ENCODE measurements around the gene LSM3. TPM values are rescaled to one million over a fixed set of nuclear protein-coding genes. Genes with fewer than 3 reads are reported as not detected.
A peak's percentile ranks its signal among the peaks of the same experiment; 100 is the strongest.

The LSM3 gene
- total RNA-seq, 5 donors from 2014 or later (not counting 1 experiment from before 2014, with no cell fraction given), result 6.7 to 8.4 (median 7.3) TPM

- peak overlapping the region in 1 of 2 donors; percentile 64 for H3K27ac Mint-ChIP-seq
- POLR2A ChIA-PET, result interaction anchor here in 1 of 2 donors (0.5 to 0.6 kb wide), 2 partner anchors 191 to 955 kb away, joined by 3 to 6 read pairs; no protein-coding TSS in a partner anchor
- no peaks in the 10 kb centered on the region for H3K9me3 Mint-ChIP-seq
These were observed 25.0 kb downstream of the LSM3 start for GRCh38 chr3:14203521-14204079.

DNA sequence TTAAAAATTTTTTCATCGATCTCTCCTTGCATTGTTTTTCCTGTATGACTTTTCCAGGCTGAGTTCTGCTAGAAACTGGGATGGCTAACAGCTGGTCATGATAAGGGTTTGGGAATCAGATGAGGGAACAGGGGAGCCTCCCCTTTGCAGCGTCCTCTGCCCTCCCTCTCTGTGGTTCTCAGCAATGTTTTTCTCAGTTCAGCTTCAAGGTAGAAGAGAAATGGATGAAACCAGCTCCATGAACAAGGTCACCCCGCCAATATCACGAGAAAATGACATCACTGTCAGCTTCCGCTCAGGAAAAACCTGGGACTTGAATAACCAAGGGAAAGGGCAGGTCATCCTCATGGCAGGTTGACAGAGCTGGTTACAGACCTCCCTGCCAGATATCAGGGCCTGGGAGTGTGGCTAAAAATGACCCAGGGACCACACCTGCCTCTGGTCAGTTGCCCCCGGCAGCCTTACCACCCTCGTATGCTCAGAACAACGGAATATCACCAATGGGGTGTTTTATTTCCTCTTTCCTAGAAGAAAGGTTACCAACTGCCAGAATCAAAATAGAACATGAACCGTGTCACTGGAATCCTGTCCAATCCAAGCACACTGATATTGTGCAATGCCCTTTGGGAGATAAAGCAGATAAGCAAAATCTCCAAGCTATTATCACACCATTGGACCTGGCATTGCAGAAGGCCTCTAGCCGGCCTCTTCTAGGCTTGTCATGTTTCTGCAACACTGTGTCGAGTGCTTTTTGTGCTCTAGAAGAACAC, 26.1 kb downstream of the LSM3 start:
- DNase-seq, result no peak
- H3K4me3 Mint-ChIP-seq, result no peak overlapping the region
- Histone ChIP-seq H3K9me3 (no peaks in the 10 kb centered on the region), H3K27ac (ENCODE audit: low read length) (no peak overlapping the region), H3K4me1 (ENCODE audit: control insufficient read depth in 1 of 2, extremely low read depth in 1 of 2, insufficient read depth in 2 of 2, low read length in 2 of 2) (peaks cover 0 to 7% of the 10 kb centered on the region in 2 experiments), H3K4me3 (ENCODE audit: control insufficient read depth in 1 of 2, extremely low read depth in 1 of 2, low read length in 1 of 2) (no peak overlapping the region), H3K27me3 (replicated peaks in 1 of 2; ENCODE audit: control insufficient read depth in 2 of 2, extremely low read depth in 1 of 2, insufficient read depth in 2 of 2, low read length in 1 of 2) (no peaks in the 10 kb centered on the region), H3K36me3 (ENCODE audit: control insufficient read depth in 2 of 2, extremely low read depth in 1 of 2, insufficient read depth in 1 of 2, low read length in 1 of 2) (peaks cover 0 to 9% of the 10 kb centered on the region in 2 donors)
- peaks cover 4 to 5% (median 5%) of the 10 kb centered on the region in 3 donors for H3K4me1 Mint-ChIP-seq
- H3K9me3 Mint-ChIP-seq, result no peaks in the 10 kb centered on the region
- no peak for ATAC-seq (replicated peaks in 1 of 4)
- WGBS (ENCODE audit: insufficient coverage), result 73% methylated on average over 8 of the region's 11 CpGs
- CTCF ChIA-PET, result interaction anchor here (1.3 to 2.1 kb wide), 5 partner anchors 9 to 716 kb away, joined by 3 to 15 read pairs (median 5); no protein-coding TSS in a partner anchor
- H3K36me3 Mint-ChIP-seq, result peaks cover 5% of the 10 kb centered on the region
- no peak overlapping the region for H3K27ac Mint-ChIP-seq
- H3K27me3 Mint-ChIP-seq, result no peaks in the 10 kb centered on the region
- POLR2A ChIA-PET, result no interaction called here

More at GRCh38 chr3:14203521-14204079, 25.0 kb downstream of the LSM3 start:
- Mint-ChIP-seq H3K4me3 (no peak overlapping the region), H3K36me3 (peaks cover 16% of the 10 kb centered on the region), H3K27me3 (no peaks in the 10 kb centered on the region), H3K4me1 (peaks cover 4 to 5% (median 5%) of the 10 kb centered on the region in 3 donors)
- peak; percentile 44 to 69 (median 55) for ATAC-seq (replicated peaks in 1 of 4)
- Histone ChIP-seq H3K27ac (ENCODE audit: low read length) (no peak overlapping the region), H3K9me3 (no peaks in the 10 kb centered on the region), H3K4me3 (ENCODE audit: control insufficient read depth in 1 of 2, extremely low read depth in 1 of 2, low read length in 1 of 2) (no peak overlapping the region), H3K27me3 (replicated peaks in 1 of 2; ENCODE audit: control insufficient read depth in 2 of 2, extremely low read depth in 1 of 2, insufficient read depth in 2 of 2, low read length in 1 of 2) (no peaks in the 10 kb centered on the region), H3K4me1 (ENCODE audit: control insufficient read depth in 1 of 2, extremely low read depth in 1 of 2, insufficient read depth in 2 of 2, low read length in 2 of 2) (peaks cover 0 to 7% of the 10 kb centered on the region in 2 experiments), H3K36me3 (ENCODE audit: control insufficient read depth in 2 of 2, extremely low read depth in 1 of 2, insufficient read depth in 1 of 2, low read length in 1 of 2) (peaks cover 0 to 13% of the 10 kb centered on the region in 2 donors)
- CTCF ChIA-PET, result interaction anchor here (0.6 to 2.1 kb wide), 17 partner anchors 8 to 718 kb away, joined by 3 to 15 read pairs (median 4); partner anchors contain the start of genes LSM3 (in 1 of the 2), SLC6A6 (in 1 of the 2) and XPC (in 1 of the 2)
- WGBS (ENCODE audit: insufficient coverage), result 44% methylated on average over 5 of the region's 10 CpGs
- DNase-seq, result peak in 28 of 35 experiments; percentile 9 to 71 (median 23)

- no peak overlapping the region for H3K4me3 Mint-ChIP-seq
- H3K4me3 ChIP-seq (ENCODE audit: control insufficient read depth in 1 of 2, extremely low read depth in 1 of 2, low read length in 1 of 2), result no peak overlapping the region
- H3K27ac Mint-ChIP-seq, result no peak overlapping the region
- no peak overlapping the region for H3K27ac ChIP-seq (ENCODE audit: low read length)
- no peaks in the 10 kb centered on the region for H3K27me3 Mint-ChIP-seq
- ATAC-seq (replicated peaks in 1 of 4) (no peak), DNase-seq (no peak)
- H3K9me3 ChIP-seq, result no peaks in the 10 kb centered on the region
- no peaks in the 10 kb centered on the region for H3K27me3 ChIP-seq (replicated peaks in 1 of 2; ENCODE audit: control insufficient read depth in 2 of 2, extremely low read depth in 1 of 2, insufficient read depth in 2 of 2, low read length in 1 of 2)
- H3K4me1 Mint-ChIP-seq, result peaks cover 4 to 5% (median 5%) of the 10 kb centered on the region in 3 donors
- ChIA-PET CTCF (interaction anchor here in 1 of 2 donors (0.6 kb wide), 1 partner anchor 396 kb away, joined by 3 read pairs; no protein-coding TSS in a partner anchor), POLR2A (no interaction called here)
- H3K36me3 ChIP-seq (ENCODE audit: control insufficient read depth in 2 of 2, extremely low read depth in 1 of 2, insufficient read depth in 1 of 2, low read length in 1 of 2), result no peaks in the 10 kb centered on the region
- peaks cover 0 to 7% of the 10 kb centered on the region in 2 experiments for H3K4me1 ChIP-seq (ENCODE audit: control insufficient read depth in 1 of 2, extremely low read depth in 1 of 2, insufficient read depth in 2 of 2, low read length in 2 of 2)
- 90% methylated on average over 5 of the region's 6 CpGs for WGBS (ENCODE audit: insufficient coverage)
- no peaks in the 10 kb centered on the region for H3K9me3 Mint-ChIP-seq
- no peaks in the 10 kb centered on the region for H3K36me3 Mint-ChIP-seq
These were observed 28.0 kb downstream of the LSM3 start for GRCh38 chr3:14206548-14207177.

GRCh38 chr3:14208168-14208567, 29.6 kb downstream of the LSM3 start:
- H3K4me1 Mint-ChIP-seq, result peaks cover 4 to 5% (median 4%) of the 10 kb centered on the region in 3 donors
- peaks cover 0 to 5% of the 10 kb centered on the region in 2 experiments for H3K4me1 ChIP-seq (ENCODE audit: control insufficient read depth in 1 of 2, extremely low read depth in 1 of 2, insufficient read depth in 2 of 2, low read length in 2 of 2)
- H3K27me3 Mint-ChIP-seq, result no peaks in the 10 kb centered on the region
- ChIA-PET POLR2A (no interaction called here), CTCF (interaction anchor here in 1 of 2 donors (0.7 kb wide), 1 partner anchor 718 kb away, joined by 3 read pairs; no protein-coding TSS in a partner anchor)
- no peak overlapping the region for H3K27ac ChIP-seq (ENCODE audit: low read length)
- no peak overlapping the region for H3K27ac Mint-ChIP-seq
- no peaks in the 10 kb centered on the region for H3K36me3 ChIP-seq (ENCODE audit: control insufficient read depth in 2 of 2, extremely low read depth in 1 of 2, insufficient read depth in 1 of 2, low read length in 1 of 2)
- H3K9me3 Mint-ChIP-seq, result no peaks in the 10 kb centered on the region
- H3K27me3 ChIP-seq (replicated peaks in 1 of 2; ENCODE audit: control insufficient read depth in 2 of 2, extremely low read depth in 1 of 2, insufficient read depth in 2 of 2, low read length in 1 of 2), result no peaks in the 10 kb centered on the region
- ATAC-seq (replicated peaks in 1 of 4) (no peak), DNase-seq (no peak)
- H3K9me3 ChIP-seq, result no peaks in the 10 kb centered on the region
- H3K36me3 Mint-ChIP-seq, result no peaks in the 10 kb centered on the region
- H3K4me3 Mint-ChIP-seq, result no peak overlapping the region
- no peak overlapping the region for H3K4me3 ChIP-seq (ENCODE audit: control insufficient read depth in 1 of 2, extremely low read depth in 1 of 2, low read length in 1 of 2)
- WGBS (ENCODE audit: insufficient coverage), result 100% methylated on average over 2 of the region's 4 CpGs

GRCh38 chr3:14208977-14209394, 30.4 kb downstream of the LSM3 start:
- Histone ChIP-seq H3K27me3 (replicated peaks in 1 of 2; ENCODE audit: control insufficient read depth in 2 of 2, extremely low read depth in 1 of 2, insufficient read depth in 2 of 2, low read length in 1 of 2) (no peaks in the 10 kb centered on the region), H3K36me3 (ENCODE audit: control insufficient read depth in 2 of 2, extremely low read depth in 1 of 2, insufficient read depth in 1 of 2, low read length in 1 of 2) (no peaks in the 10 kb centered on the region), H3K4me3 (ENCODE audit: control insufficient read depth in 1 of 2, extremely low read depth in 1 of 2, low read length in 1 of 2) (no peak overlapping the region), H3K27ac (ENCODE audit: low read length) (no peak overlapping the region), H3K4me1 (ENCODE audit: control insufficient read depth in 1 of 2, extremely low read depth in 1 of 2, insufficient read depth in 2 of 2, low read length in 2 of 2) (no peaks in the 10 kb centered on the region), H3K9me3 (no peaks in the 10 kb centered on the region)
- Mint-ChIP-seq H3K9me3 (no peaks in the 10 kb centered on the region), H3K27me3 (no peaks in the 10 kb centered on the region), H3K4me1 (no peaks in the 10 kb centered on the region), H3K36me3 (no peaks in the 10 kb centered on the region), H3K4me3 (no peak overlapping the region), H3K27ac (no peak overlapping the region)
- 100% methylated on average over 2 of the region's 5 CpGs for WGBS (ENCODE audit: insufficient coverage)
- ChIA-PET CTCF (no interaction called here), POLR2A (no interaction called here)
- ATAC-seq (replicated peaks in 1 of 4) (no peak), DNase-seq (no peak)
